Measurements from ENCODE around the gene PARVA.
"Not testable (repeated sequence)": the region's sequence is repeated elsewhere in the genome, so short reads cannot be mapped to it uniquely, and the experiment has no call there.

Gene PARVA

DNA sequence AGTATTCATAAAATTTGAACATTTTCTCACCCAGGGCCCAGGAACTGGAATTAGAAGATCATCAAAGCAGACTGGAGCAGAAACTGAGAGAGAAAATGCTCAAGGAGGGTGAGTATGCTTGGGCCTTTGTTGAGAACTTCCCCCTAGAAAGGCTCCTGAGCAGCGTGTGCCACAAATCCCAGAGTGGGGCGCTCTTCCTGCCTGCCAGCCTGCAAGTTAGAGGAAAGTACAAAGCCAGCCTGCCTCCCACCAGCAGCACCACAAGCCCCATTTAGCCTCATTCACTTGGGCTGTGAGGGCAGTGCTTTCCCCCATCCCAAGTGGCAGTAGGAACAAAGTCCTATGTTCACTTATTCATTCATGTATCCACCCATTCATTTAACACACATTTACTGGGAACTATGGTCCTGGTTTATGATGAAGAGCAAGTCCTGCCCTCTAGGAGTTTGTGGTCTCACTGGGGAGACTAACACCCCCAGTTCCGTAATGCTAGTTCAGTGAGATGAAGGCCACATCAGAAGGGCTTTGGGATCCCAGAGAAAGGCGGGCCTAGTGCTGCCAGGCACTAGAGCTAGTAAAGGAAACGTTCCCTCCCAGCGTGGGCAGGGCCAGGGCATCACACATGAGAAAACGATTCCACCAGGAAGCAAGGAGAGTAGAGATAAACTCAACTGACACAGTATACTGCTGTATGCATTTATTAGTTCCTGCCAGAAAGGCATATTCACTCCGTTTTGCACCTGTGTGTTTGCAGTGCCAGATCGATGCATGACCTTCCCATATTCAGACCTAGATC lies 22.4 kb upstream of the PARVA start:
- TF ChIP-seq, protein P1, sequence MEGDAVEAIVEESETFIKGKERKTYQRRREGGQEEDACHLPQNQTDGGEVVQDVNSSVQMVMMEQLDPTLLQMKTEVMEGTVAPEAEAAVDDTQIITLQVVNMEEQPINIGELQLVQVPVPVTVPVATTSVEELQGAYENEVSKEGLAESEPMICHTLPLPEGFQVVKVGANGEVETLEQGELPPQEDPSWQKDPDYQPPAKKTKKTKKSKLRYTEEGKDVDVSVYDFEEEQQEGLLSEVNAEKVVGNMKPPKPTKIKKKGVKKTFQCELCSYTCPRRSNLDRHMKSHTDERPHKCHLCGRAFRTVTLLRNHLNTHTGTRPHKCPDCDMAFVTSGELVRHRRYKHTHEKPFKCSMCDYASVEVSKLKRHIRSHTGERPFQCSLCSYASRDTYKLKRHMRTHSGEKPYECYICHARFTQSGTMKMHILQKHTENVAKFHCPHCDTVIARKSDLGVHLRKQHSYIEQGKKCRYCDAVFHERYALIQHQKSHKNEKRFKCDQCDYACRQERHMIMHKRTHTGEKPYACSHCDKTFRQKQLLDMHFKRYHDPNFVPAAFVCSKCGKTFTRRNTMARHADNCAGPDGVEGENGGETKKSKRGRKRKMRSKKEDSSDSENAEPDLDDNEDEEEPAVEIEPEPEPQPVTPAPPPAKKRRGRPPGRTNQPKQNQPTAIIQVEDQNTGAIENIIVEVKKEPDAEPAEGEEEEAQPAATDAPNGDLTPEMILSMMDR (IDR thresholded peaks at IDR 0.05; ENCODE audit: low read depth, low read length) = no peak

GRCh38 chr11:12356944-12357655 lies 20.3 kb upstream of the PARVA start:
- TF ChIP-seq, protein P1 (IDR thresholded peaks at IDR 0.05; ENCODE audit: low read depth, low read length) = no peak
- H3K4me3 ChIP-seq (ENCODE audit: low read depth, low read length) = no peak overlapping the region

More for the DNA sequence above, 22.4 kb upstream of the PARVA start:
- H3K4me3 ChIP-seq (ENCODE audit: low read depth, low read length) = no peak overlapping the region

DNA sequence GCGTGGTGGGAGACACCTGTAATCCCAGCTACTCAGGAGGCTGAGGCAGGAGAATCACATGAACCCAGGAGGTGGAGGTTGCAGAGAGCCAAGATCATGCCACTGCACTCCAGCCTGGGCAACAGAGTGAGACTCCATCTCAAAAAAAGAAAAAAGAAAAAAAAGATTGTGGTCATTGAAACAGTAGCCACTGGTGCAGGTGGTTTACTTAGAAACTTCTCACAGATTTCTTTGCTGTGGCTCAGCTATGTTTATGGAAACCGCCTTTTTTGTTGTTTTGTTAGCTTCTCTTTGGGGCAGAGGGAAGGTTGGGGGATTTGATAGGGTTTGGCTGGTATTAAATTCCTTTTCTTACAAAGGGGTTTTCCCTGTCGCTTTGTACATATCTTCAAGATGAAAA lies 19.7 kb upstream of the PARVA start:
- not testable (repeated sequence) for H3K4me3 ChIP-seq (ENCODE audit: low read depth, low read length)

DNA sequence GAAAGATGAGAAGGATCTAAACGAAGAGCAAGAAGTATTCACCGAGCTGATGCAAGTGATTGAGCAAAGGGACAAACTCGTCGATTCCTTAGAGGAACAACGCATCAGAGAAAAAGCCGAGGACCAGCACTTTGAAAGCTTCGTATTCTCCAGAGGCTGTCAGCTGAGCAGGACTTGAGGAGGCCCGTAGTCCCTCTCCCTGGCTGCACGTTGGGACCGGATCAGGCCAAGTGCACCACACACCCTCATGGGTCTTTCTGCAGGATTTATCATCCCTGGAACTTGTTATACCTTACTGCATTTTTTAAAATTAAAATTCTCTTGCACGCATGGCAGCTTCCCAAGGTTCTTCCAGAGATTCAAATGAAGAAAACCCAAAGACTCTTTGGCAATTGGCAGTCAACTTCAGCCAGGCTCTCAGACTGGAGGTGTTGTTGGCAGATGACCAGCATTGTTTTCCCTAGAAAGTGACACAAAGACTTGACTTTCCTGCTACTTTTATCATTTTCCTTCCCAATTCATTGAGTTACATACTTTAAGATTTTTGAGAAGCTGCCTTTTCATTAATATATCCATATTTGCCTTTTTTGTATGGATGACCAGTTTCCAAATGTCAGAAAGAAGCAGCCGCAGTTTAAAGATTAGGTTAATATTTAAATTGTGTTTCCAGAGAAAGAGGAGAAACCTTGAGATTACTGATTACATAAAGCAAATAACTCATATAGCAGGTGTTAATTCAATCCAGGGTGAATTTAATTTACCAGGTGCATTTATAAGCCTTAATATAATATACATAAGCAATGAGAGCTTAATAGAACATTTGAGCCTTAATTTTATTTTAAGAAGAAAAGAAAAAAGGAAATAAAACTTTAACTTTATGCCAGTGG lies 18.8 kb upstream of the PARVA start:
- TF ChIP-seq, protein P1 (IDR thresholded peaks at IDR 0.05; ENCODE audit: low read depth, low read length) = no peak
- H3K4me3 ChIP-seq (ENCODE audit: low read depth, low read length) = no peak overlapping the region

DNA sequence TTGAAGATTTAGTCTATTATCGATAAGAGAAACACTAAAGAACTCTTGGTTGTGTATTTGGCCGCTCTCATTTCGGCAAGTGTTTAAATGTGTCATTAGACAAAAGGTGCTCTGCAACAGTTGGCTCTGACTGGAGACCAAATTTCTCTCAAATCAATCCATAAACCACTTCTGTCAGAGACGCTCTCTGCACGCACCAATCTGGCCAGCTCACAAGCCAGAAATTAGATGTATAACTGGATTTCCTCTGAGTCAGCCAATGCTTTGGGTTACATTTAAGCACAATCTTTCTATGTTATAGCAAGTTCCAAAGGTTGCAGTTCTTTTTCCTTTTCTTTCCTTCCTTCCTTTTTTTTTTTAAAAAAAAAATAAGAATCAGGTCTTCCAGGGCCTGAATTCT lies 17.6 kb upstream of the PARVA start:
- H3K4me3 ChIP-seq (ENCODE audit: low read depth, low read length) = no peak overlapping the region
- TF ChIP-seq, protein P1 (IDR thresholded peaks at IDR 0.05; ENCODE audit: low read depth, low read length) = no peak

DNA sequence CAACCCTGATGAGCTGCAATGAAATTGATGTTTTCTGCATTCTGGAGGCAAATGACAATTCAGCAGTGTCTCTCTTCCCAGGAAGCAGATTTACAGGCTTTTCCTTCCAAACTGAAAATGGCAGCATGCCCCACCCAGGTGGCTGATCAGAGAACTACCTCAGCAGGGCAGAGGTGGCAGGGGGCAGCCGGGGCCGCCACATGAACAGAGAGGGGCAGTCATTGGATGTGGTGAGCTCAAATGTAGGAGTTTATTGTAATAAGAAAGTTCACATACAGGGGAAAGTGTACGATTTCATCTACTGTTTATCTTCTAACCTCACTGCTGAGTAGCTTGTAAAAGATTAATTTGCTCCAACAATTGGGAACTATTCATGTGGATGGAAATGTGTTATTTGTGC lies 15.7 kb upstream of the PARVA start:
- no peak overlapping the region for H3K4me3 ChIP-seq (ENCODE audit: low read depth, low read length)
- TF ChIP-seq, protein P1 (IDR thresholded peaks at IDR 0.05; ENCODE audit: low read depth, low read length) = no peak

DNA sequence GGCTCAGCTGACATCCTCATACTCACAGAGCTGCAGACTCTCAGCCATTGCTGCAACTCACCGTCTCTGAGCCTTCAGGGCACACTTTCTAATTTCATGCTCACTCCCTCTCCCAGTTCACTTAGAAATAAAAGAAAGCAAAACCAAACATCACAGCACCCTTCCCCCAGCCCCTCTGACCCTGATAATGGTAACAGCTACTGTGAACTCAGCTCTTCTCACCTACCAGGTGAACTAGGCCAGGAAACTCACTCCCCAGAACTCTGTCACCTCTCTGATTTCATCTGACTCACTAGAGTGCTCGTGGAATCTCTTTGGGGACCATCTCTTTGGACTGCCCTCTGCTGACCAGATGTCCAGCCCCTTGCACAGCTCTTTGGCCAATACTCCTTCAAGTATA lies 14.5 kb upstream of the PARVA start:
- H3K4me3 ChIP-seq (ENCODE audit: low read depth, low read length) = no peak overlapping the region
- TF ChIP-seq, protein P1 (IDR thresholded peaks at IDR 0.05; ENCODE audit: low read depth, low read length) = no peak

Data from WI38 (cell line).